ENCODE data around the gene CLCF1.
"Not testable (repeated sequence)": the region's sequence is repeated elsewhere in the genome, so short reads cannot be mapped to it uniquely, and the experiment has no call there.

CLCF1 gene

DNA sequence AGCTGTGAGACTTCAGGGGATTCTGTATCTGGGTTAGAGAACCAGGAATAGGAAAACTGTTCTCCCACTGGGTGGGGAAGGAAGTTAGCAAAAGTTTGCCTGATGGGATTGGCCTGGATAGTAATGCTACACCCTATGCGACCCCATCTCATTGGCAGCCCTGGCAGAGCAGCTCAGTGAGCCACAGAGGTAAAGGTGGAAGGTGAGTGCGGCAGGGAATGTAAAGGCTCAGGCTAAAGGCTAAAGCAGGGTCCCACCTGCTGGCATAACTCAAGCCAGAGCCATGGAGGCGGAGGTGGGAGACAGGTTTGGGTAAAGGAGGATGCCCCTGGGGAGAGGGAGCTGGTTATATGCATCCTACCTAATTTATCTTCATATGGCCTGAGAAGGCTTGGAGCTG, 51.3 kb downstream of the CLCF1 start:
- no peak for DNase-seq (ENCODE audit: low read depth in 2 of 2)

DNA sequence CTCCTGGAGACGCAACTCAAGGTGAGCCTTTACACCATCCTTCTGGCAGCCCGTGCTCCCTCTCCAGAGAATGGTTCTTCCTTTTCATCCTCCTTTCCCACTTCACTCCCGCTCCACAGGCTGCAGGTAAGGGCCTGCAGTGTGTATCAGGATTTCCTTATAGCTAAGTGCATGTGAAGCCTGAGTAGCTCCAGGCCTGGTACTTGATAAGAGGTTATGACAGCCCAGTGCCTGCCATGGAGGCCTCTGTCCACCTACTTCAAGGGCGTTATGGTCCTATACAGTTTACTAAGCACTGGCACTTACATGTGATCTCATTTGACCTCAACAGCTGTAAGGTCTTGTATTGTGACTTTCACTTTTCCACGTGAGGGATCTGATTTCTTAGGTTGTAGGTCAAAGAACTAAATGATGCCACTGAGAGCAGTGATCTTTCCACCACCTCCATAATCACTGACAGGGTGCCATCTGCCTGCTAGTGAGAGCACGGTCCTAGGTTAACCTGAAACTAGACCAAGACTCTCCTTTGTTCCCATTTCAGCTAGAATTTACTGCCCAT, 52.0 kb downstream of the CLCF1 start:
- DNase-seq (ENCODE audit: low read depth in 2 of 2) = no peak

DNA sequence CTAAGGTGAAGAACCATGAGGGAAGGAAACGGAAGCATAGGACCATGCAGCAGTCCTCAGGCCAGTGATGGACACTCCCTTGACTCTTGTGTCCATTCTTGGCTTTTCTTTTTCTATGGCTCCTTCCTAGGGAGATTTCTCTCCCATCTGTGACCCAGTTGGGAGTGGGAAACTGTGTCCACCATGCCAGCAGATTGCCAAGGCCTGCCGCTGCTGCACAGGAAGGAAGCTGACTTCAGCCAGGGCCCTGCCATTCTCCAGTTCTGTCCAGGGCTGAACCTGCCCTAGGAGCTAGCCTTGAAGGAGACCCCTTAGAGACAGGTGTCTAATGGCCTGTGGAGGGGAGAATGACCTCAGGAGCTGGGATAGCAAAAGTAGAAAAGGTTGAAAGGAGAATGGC, 52.7 kb downstream of the CLCF1 start:
- no peak for DNase-seq (ENCODE audit: low read depth in 2 of 2)

DNA sequence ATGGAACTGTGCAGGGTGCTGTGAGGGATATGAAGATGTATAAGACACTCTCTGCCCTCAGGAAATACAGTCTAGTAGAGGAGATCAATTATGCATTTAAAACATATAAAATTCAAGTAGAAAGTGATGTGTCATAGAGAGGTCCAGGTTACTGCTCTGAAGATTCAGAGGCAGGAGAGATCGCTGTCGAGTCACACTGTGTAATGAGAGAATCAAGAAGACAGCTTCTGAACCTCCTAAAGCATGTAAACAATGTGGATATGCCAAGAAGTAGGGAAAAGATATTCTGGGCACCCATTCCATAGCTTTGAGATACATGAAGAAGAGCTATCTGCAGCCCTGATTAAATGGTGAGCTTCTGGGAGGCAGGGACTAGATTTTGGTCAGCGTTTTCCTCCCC, 53.4 kb downstream of the CLCF1 start:
- no peak for DNase-seq (ENCODE audit: low read depth in 2 of 2)

DNA sequence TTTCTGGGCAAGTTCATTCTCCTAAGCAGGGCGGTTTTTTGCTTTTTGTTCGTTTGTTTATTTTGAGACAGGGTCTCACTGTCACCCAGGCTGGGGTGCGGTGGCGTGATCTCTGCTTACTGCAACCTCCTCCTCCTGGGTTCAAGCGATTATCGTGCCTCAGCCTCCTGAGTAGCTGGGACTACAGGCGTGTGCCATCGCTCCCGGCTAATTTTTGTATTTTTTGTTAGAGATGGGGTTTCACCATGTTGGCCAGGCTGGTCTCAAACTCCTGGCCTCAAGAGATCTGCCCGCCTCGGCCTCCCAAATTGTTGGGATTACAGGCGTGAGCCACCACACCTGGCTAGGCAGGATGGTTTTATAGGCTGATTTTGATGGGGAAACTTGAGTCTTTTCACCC, 54.5 kb downstream of the CLCF1 start:
- not testable (repeated sequence) for DNase-seq (ENCODE audit: low read depth in 2 of 2)

DNA sequence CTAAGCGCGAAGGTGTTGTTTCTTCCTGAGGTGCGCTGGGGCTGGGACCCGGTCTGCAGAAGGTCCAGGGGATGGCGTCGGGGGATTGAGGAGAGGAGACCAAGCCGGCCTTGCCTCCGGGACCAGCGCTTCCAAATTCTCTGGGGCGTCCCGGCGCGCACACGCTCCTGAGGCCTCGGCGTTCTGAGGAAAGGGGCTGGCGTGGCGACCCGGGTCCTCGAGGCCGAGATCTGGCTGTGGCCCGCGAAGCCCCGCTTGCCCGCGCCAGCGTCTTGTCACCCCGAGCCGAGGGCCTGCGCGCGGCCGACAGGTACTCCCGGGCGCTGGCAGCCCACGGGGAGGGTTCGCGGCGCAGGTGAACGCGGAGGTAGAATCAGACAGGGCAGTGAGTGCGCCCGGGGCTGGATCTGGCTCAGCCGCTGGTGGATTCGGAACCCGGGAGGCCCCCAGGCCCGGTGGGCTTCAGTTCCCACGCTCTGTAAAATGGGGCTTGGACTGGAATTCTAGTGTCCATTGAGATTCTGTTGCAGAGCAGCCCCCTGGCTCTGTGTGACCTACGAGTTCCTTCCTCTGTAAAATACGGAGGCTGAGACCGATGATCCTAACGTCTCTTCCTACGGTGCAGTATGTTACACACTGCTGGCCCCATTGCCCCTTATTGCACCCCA, 55.4 kb downstream of the CLCF1 start:
- no peak for DNase-seq (ENCODE audit: low read depth in 2 of 2)

DNA sequence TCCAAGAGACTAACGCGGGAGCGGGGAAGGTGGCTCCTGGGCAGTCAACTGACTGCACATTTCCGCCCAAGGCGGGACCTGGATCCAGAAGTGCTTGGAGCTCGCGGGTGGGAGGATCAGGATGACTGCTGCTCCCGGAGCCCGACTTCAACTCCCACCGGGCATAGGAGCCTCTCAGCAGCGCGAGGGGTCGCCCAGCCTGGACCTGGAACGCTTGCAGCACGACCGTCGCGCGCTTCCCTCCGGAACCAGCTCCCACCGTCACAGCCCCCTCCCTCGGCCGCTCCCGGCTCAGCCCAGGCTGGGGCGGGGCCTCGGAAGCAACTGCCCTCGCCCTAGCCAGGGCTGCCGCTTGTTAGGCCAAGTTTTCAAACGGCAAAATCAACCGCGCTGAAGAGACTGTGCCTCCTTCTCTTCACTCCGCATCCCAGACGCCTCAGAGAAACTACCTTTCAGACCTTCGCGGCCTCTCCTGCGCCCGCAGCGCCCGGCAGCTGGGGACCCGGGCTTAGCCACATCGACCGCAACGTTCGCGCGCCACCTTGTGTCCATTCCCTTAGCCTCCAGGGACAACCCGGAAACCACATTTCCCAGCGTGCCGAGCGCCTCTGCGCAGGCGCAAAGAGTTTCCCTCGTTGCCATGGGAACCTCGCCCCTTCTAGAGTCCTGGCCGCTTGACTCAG, 56.1 kb downstream of the CLCF1 start:
- DNase-seq (ENCODE audit: low read depth in 2 of 2) = peak; percentile 96 to 97

DNA sequence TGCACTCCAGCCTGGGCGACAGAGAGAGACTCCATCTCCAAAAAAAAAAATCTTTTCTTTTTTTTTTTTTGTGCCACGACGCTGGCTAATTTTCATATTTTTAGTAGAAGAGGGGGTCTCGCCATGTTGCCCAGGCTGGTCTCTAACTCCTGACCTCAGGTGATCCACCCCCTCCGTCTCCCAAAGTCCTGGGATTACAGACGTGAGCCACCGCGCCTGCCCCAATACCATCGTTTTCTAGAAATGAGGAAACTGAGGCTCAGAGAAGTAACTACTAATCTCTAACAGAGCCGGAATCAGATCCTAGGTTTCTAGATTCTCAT, 56.6 kb downstream of the CLCF1 start:
- no peak for DNase-seq (ENCODE audit: low read depth in 2 of 2)

DNA sequence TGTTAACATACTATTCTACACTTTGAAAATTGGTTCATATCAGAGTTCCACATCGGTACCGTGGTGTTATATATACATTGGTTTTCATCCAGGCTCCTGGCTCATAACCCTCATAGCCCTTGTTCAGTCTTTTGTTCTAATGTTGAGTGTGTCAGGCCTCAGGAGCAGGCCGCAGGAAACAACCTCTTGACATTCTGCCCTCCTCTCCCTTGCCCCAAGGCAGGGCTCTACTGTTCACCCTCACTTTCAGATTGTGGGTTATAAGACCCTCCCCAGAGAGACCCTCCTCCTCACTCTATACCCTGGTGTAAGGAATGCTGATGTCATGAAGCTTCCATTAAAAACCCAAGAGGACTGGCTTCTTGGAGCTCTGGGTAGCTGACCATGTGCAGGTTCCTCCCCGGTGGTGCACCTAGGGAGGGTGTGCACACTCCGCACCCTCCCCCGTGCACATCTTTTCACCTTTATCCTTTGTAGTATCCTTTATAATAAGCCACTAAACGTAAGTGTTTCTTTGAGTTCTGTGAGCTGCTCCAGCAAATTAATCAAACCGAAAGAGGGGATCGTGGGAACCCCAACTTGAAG, 58.0 kb downstream of the CLCF1 start:
- no peak for DNase-seq (ENCODE audit: low read depth in 2 of 2)

DNA sequence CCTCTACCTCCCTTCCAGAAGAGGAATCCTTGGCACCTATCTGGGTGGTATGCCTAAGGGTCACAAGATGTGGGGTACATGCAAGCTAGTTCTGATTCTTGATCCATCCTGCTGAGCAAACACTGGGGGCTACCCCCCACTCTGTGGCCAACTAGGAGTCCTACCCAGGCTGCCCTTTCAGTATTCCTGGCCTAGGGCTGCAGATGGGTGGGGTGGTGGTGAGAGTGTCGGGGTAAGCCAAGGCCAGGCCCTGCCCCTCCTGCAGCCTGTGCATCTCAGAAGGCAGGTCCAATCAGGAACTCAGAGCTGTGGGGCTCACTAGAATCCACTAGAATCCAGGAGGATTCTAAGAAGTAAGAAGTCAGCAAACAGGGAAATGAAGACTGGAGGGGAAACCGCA, 59.2 kb downstream of the CLCF1 start:
- no peak for DNase-seq (ENCODE audit: low read depth in 2 of 2)
